Colonic mucosa (tissue), 4 donors: ENCODE measurements around the gene YWHAQ. TPM values are rescaled to one million over a fixed set of nuclear protein-coding genes. Genes with fewer than 3 reads are reported as not detected.

Experiments
- DNase-seq: peaks from one replicate; pipeline ENCODE4 v3.0.0-alpha.2; 2020
- H3K27ac ChIP-seq: fragments of 200-600 bp; one replicate; pipeline ENCODE4 v1.8.0; 2021
- H3K27me3 ChIP-seq: fragments of 200-600 bp; one replicate; pipeline ENCODE4 v1.8.0; 2021
- H3K36me3 ChIP-seq: fragments of 200-600 bp; one replicate; pipeline ENCODE4 v1.8.0; 2021
- H3K4me1 ChIP-seq: fragments of 200-600 bp; one replicate; pipeline ENCODE4 v1.8.0; 2021; ENCODE audit warnings: mild to moderate bottlenecking
- H3K4me3 ChIP-seq: fragments of 200-600 bp; one replicate; pipeline ENCODE4 v1.8.0; 2021
- H3K9ac ChIP-seq, 2 donors: one replicate each; pipeline ENCODE4 v1.7.0; 2013; ENCODE audit warnings: control low read depth in 2 of 2, low read depth in 2 of 2, low read length in 2 of 2
- H3K9me3 ChIP-seq: fragments of 200-600 bp; one replicate; pipeline ENCODE4 v1.8.0; 2021
- intact Hi-C: fragments of 100-400 bp; cut with DNase I; formaldehyde crosslinking; loops from one replicate; pipeline ENCODE4 v1.14.1; 2022
- total RNA-seq, 2 donors: library from RNA; stranded (reverse); fragmentation: NEBNext Ultra II Directional in 1 of 2; extraction: Animal tissue kit (Norgen Biotek cat#: 25700) in 1 of 2; gene quantifications; one replicate each; pipeline ENCODE4 v1.2.1, GENCODE V29; 2021
- TF ChIP-seq, protein P1 (sequence below): fragments of 200-600 bp; IDR thresholded peaks from one replicate; pipeline ENCODE4 v1.8.0; 2022; ENCODE audit warnings: antibody characterized with exemption, mild to moderate bottlenecking
- donor health status: healthy.
- donor health status: DM: no; HTN: no; CAD: no.
- donor health status: DM: no; HTN: no; CAD: no.

YWHAQ gene
- total RNA-seq, 2 donors from 2014 or later: 246 to 299 TPM

- intact Hi-C loops: no loop called here
- H3K36me3 ChIP-seq: no peaks in the 10 kb centered on the region
- no peaks in the 10 kb centered on the region for H3K4me1 ChIP-seq
- H3K27ac ChIP-seq: no peak overlapping the region
- TF ChIP-seq, protein P1, sequence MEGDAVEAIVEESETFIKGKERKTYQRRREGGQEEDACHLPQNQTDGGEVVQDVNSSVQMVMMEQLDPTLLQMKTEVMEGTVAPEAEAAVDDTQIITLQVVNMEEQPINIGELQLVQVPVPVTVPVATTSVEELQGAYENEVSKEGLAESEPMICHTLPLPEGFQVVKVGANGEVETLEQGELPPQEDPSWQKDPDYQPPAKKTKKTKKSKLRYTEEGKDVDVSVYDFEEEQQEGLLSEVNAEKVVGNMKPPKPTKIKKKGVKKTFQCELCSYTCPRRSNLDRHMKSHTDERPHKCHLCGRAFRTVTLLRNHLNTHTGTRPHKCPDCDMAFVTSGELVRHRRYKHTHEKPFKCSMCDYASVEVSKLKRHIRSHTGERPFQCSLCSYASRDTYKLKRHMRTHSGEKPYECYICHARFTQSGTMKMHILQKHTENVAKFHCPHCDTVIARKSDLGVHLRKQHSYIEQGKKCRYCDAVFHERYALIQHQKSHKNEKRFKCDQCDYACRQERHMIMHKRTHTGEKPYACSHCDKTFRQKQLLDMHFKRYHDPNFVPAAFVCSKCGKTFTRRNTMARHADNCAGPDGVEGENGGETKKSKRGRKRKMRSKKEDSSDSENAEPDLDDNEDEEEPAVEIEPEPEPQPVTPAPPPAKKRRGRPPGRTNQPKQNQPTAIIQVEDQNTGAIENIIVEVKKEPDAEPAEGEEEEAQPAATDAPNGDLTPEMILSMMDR: no peak
- no peak overlapping the region for H3K9ac ChIP-seq
- H3K4me3 ChIP-seq: no peak overlapping the region
- no peak for DNase-seq
- H3K27me3 ChIP-seq: no peaks in the 10 kb centered on the region
- H3K9me3 ChIP-seq: no peaks in the 10 kb centered on the region
Measured at GRCh38 chr2:9650119-9650821, 19.5 kb upstream of the YWHAQ start.

- no peaks in the 10 kb centered on the region for H3K36me3 ChIP-seq
- H3K4me1 ChIP-seq: no peaks in the 10 kb centered on the region
- no peak for DNase-seq
- H3K9ac ChIP-seq: no peak overlapping the region
- H3K9me3 ChIP-seq: no peaks in the 10 kb centered on the region
- intact Hi-C loops: no loop called here
- TF ChIP-seq, protein P1: no peak
- no peak overlapping the region for H3K4me3 ChIP-seq
- no peak overlapping the region for H3K27ac ChIP-seq
- H3K27me3 ChIP-seq: no peaks in the 10 kb centered on the region
Measured at GRCh38 chr2:9649261-9649660, 18.5 kb upstream of the YWHAQ start.

- intact Hi-C loops: no loop called here
- TF ChIP-seq, protein P1: no peak
- no peak overlapping the region for H3K9ac ChIP-seq
- H3K9me3 ChIP-seq: no peaks in the 10 kb centered on the region
- H3K36me3 ChIP-seq: no peaks in the 10 kb centered on the region
- no peaks in the 10 kb centered on the region for H3K4me1 ChIP-seq
- H3K4me3 ChIP-seq: no peak overlapping the region
- no peak for DNase-seq
- H3K27ac ChIP-seq: no peak overlapping the region
- H3K27me3 ChIP-seq: no peaks in the 10 kb centered on the region
Measured at GRCh38 chr2:9648821-9649220, 18.0 kb upstream of the YWHAQ start.

DNA sequence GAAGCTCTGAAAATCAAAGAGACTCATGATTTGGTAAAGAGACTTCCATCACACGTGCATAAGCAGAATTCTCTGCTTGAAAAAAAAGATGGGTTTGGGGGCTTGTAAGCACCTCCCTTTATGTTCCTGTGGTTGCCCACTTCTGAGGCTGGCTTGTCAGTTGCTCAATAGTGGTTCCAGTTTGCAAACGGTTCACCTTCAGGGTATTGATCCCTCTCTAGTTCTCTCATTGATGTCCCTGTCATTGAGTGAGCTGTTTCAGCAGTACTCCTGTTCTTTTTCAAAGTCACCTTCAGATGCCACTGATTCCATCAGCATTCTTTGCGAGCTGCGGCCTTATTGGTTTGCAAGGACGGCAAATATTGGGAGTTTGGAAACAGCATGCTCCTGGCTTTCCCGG, 17.1 kb upstream of the YWHAQ start:
- no peak overlapping the region for H3K27ac ChIP-seq
- no peak overlapping the region for H3K9ac ChIP-seq
- H3K36me3 ChIP-seq: no peaks in the 10 kb centered on the region
- no peaks in the 10 kb centered on the region for H3K27me3 ChIP-seq
- H3K9me3 ChIP-seq: no peaks in the 10 kb centered on the region
- no peak overlapping the region for H3K4me3 ChIP-seq
- no peak for DNase-seq
- TF ChIP-seq, protein P1: no peak
- intact Hi-C loops: no loop called here
- H3K4me1 ChIP-seq: no peaks in the 10 kb centered on the region

DNA sequence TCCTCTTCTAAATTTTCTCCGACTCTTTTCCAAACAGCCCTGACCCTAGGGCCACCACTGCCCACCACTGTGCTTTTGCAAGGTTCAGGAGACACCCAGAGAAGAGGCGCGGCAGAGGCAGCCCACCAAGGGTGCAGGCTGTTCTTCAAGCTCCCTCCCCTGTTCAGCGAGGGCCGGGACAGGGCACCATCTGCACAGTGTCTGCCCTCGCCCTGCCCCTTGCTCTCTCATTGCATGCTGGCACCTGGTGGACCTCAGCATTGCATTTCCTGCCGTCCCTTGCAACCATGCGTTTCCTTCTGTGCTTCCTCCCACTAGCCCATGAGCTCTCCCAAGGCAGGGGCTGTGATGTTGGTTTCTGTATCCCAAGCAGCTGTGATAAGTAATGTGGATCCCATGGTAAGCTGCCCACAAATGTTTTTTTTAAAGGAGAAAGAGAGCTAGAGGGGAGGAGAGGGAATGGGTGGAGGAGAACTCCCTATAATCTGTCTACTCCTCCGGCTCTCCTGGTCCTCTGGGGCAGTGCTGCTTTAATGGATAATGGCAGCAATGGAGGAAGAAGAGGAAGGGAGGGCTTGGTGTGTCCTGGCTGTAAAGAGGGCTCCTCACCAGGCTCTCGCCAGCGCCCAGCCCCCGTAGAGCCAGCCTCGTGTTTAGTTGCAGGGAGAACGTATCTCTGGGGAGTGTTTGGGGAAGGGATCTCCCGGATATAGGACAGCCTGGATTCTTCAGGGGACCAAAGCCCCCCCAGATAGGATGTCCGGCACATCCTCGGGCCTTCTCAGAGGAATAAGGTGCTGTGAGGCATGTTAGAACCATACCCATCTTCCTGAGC, 15.6 kb upstream of the YWHAQ start:
- no peaks in the 10 kb centered on the region for H3K27me3 ChIP-seq
- intact Hi-C loops: no loop called here
- no peaks in the 10 kb centered on the region for H3K4me1 ChIP-seq
- TF ChIP-seq, protein P1: no peak
- H3K4me3 ChIP-seq: no peak overlapping the region
- no peak for DNase-seq
- no peaks in the 10 kb centered on the region for H3K9me3 ChIP-seq
- no peaks in the 10 kb centered on the region for H3K36me3 ChIP-seq
- H3K9ac ChIP-seq: no peak overlapping the region
- H3K27ac ChIP-seq: no peak overlapping the region
